Measurements from ENCODE around the gene RANBP1.

The RANBP1 gene

GRCh38 chr22:20138417-20138738 lies 22.5 kb downstream of the RANBP1 start:
- no peak for DNase-seq (ENCODE audit: low spot score)

GRCh38 chr22:20138868-20139267 lies 23.0 kb downstream of the RANBP1 start:
- no peak for DNase-seq (ENCODE audit: low spot score)

- no peak for DNase-seq (ENCODE audit: low spot score)
Measured at GRCh38 chr22:20139391-20140106, 23.6 kb downstream of the RANBP1 start.

- no peak for DNase-seq (ENCODE audit: low spot score)
Measured at GRCh38 chr22:20140107-20140445, 24.2 kb downstream of the RANBP1 start.

GRCh38 chr22:20140521-20140964 lies 24.6 kb downstream of the RANBP1 start:
- DNase-seq (ENCODE audit: low spot score), result no peak

- no peak for DNase-seq (ENCODE audit: low spot score)
Measured at GRCh38 chr22:20141186-20142077, 25.5 kb downstream of the RANBP1 start.

- DNase-seq (ENCODE audit: low spot score), result no peak
Measured at GRCh38 chr22:20142711-20143621, 27.1 kb downstream of the RANBP1 start.

GRCh38 chr22:20143883-20144665 lies 28.2 kb downstream of the RANBP1 start:
- DNase-seq (ENCODE audit: low spot score), result no peak

GRCh38 chr22:20145206-20145831 lies 29.4 kb downstream of the RANBP1 start:
- DNase-seq (ENCODE audit: low spot score), result no peak

- DNase-seq (ENCODE audit: low spot score), result no peak
Measured at GRCh38 chr22:20145832-20146223, 29.9 kb downstream of the RANBP1 start.

GRCh38 chr22:20146777-20147176 lies 30.9 kb downstream of the RANBP1 start:
- DNase-seq (ENCODE audit: low spot score), result no peak

GRCh38 chr22:20147237-20147988 lies 31.5 kb downstream of the RANBP1 start:
- DNase-seq (ENCODE audit: low spot score), result no peak

- DNase-seq (ENCODE audit: low spot score), result no peak
Measured at GRCh38 chr22:20148414-20148813, 32.5 kb downstream of the RANBP1 start.

GRCh38 chr22:20149257-20150250 lies 33.6 kb downstream of the RANBP1 start:
- DNase-seq (ENCODE audit: low spot score), result no peak

- DNase-seq (ENCODE audit: low spot score), result no peak
Measured at GRCh38 chr22:20150381-20151275, 34.7 kb downstream of the RANBP1 start, which contains the start of gene CCDC188. TSS of gene CCDC188 (minus strand) at chr22:20151055. CDS start at chr22:20150986, 69 bp downstream.

- no peak for DNase-seq (ENCODE audit: low spot score)
Measured at GRCh38 chr22:20151276-20151588, 35.3 kb downstream of the RANBP1 start.

- DNase-seq (ENCODE audit: low spot score), result no peak
Measured at GRCh38 chr22:20152464-20152890, 36.6 kb downstream of the RANBP1 start.

- DNase-seq (ENCODE audit: low spot score), result no peak
Measured at GRCh38 chr22:20153945-20154344, 38.0 kb downstream of the RANBP1 start.

Measured in CD4-positive, alpha-beta T cell treated with Interleukin-2 at 100 ng/mL for 4 hours (primary cell).